ENCODE measurements around the gene NOX3.
"Not testable (repeated sequence)": the region's sequence is repeated elsewhere in the genome, so short reads cannot be mapped to it uniquely, and the experiment has no call there.

NOX3 gene, protein sequence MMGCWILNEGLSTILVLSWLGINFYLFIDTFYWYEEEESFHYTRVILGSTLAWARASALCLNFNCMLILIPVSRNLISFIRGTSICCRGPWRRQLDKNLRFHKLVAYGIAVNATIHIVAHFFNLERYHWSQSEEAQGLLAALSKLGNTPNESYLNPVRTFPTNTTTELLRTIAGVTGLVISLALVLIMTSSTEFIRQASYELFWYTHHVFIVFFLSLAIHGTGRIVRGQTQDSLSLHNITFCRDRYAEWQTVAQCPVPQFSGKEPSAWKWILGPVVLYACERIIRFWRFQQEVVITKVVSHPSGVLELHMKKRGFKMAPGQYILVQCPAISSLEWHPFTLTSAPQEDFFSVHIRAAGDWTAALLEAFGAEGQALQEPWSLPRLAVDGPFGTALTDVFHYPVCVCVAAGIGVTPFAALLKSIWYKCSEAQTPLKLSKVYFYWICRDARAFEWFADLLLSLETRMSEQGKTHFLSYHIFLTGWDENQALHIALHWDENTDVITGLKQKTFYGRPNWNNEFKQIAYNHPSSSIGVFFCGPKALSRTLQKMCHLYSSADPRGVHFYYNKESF

GRCh38 chr6:155455766-155456165 is at the start of gene NOX3:
Gene NOX3, minus strand, starts transcription at chr6:155455839. Its CDS starts 39 bp downstream, at chr6:155455800.
- no peak for DNase-seq (ENCODE audit: low spot score)

DNA sequence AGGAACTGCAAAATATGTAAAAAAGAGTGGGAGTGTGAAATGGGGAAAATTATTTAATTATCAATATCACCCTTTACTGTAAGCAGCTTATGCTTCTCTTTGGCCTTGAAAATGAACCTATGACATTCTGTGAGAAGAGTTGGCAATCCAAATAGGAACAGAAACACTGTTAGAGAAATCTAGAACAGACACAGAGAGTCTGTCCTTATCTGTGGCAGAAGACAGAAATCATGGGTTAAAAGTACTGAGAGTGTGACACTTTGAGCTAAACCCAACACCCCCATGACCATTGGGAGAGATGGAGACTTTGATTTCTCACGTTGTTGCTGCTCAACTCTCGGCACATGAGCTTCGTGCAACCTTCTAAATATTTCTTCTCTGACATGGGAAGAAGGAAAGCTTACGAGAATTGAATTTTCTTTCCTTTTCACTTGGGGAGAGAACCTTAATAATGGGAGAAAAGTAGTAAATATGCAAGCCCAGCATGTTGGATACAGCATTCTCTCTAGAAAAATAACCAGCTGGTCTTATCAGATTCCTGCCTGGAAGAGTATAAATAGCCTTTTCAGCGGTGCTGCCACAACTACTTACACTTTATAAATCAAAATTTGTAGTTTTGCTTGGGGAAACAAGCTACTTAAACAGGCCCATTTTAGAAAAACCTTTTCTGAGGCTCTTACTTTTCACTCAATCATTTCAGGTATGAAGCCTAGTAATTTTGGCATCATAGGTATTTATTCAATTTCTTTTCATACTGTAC is 49.4 kb upstream of the NOX3 start:
- DNase-seq (ENCODE audit: low spot score), result no peak

- no peak for DNase-seq (ENCODE audit: low spot score)
These were observed 46.8 kb upstream of the NOX3 start for GRCh38 chr6:155502393-155502792.

DNA sequence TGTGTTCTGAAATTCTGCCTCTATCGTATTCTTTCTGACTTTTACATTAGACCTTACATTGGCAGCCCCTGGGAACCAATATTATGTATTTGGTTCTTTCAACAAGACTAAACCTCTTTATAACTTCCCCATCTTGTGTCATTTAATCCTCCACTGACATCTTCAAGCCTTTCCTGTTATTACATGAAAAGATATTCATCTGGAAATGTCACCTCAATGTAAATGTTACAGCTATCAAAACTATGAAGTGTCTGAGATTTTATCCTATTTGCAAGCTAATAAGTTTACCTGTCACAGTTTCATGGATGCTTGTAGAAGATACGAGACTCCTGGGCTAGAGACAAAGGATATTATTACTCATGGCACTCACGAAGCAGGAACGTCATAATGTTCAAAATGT is 43.9 kb upstream of the NOX3 start:
- no peak for DNase-seq (ENCODE audit: low spot score)

- DNase-seq (ENCODE audit: low spot score), result no peak
These were observed 42.7 kb upstream of the NOX3 start for GRCh38 chr6:155498370-155498769.

DNA sequence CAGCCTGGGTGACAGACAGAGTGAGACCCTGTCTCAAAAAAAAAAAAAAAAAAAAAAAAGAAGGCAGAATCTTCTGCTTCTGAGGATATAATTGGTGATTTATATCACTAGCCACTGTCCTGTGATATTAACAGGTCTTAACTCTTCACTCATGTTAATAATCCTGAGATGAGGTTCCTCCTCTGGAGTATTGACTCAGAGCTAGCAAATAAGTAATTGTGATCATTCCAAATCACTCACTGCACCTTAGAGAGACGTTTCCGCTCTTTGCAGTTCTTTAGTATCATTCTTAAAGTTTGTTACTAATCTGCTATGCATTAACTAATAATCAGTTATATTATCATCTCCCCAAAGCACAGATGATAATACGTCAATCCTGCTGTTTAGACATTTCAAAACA is 41.6 kb upstream of the NOX3 start:
- DNase-seq (ENCODE audit: low spot score), result no peak

GRCh38 chr6:155495011-155495768 is 39.6 kb upstream of the NOX3 start:
- DNase-seq (ENCODE audit: low spot score), result peak; percentile 77

DNA sequence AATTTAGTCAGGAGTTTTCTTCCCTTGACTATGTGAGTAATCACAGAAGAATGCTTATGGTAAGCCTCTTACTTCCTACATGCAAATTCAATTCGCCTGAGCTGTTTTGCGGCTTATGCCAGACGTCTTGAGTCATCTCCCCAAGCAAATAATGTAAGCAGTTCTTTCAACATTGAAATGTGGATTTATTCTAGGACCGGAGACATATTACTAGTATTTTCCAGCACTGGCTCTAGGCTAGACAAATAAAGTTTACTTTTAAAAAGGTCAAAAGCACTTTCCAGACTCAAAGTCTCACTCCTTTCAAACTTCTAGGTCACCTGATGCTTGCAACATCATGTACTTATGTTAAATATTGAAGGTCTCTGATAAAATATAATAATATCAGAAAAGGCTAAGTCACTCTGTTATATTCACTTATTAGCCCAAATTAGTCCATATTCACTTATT is 38.1 kb upstream of the NOX3 start:
- DNase-seq (ENCODE audit: low spot score), result peak; percentile 81

GRCh38 chr6:155493026-155493693 is 37.5 kb upstream of the NOX3 start:
- no peak for DNase-seq (ENCODE audit: low spot score)

DNA sequence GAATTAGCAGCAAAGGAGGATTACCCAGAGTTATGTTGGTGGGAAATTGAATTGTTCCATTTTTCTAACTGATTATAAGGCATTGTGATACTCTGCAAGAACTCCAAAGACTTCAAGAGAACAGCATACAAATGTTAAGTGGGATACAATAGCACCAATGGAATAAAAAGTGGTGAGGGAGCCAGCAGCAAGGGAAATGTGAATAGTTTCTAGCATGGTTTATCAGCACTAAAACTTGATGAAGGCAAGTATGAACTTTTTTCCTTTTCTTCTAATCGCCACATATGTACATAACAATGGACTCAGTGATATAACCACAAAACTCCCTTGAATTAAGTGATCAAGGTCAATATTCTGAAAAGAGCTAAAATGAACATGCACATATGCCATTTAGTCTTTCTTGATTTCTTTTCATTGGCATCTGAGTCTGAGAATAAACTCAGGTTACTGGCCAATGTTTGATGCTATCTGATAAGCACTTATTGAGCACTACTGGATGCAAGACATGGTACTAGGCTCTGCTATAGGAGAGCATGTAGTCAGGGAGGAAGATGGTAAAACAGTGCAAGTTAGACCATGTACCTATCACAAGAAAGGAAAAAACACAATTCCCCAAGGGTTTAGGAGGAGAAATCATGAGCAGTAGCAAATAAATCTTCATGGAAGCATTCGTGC is 36.6 kb upstream of the NOX3 start:
- no peak for DNase-seq (ENCODE audit: low spot score)

GRCh38 chr6:155491421-155491820 is 35.8 kb upstream of the NOX3 start:
- DNase-seq (ENCODE audit: low spot score), result no peak

GRCh38 chr6:155488197-155488596 is 32.6 kb upstream of the NOX3 start:
- DNase-seq (ENCODE audit: low spot score), result not testable (repeated sequence)

GRCh38 chr6:155487371-155488130 is 31.9 kb upstream of the NOX3 start:
- DNase-seq (ENCODE audit: low spot score), result no peak

DNA sequence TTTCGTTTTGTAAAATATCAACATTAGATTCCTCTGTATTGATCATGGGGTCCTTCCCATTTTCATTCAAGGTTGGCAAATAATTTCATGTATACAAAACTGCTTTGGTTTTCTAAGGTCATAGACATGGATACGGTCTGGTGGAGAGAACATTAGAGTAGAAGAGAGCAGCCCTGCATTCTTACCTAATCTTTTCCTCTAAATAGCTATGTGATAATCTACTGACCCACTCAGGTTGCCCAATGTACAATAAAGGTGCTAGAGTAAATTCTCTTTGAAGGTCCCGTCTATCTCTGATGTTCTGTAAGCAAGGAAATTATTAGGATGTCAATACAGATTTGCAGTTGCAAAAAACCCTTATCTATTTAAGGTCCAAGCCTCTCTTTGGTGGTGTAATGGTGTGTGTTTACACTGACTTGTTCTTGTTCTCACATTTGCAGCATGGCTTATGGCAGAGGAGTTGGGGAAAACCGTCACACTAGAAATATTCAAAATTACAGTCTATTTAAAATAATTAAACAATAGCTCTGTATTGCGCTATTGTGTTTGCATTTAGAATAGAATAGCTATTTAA is 31.2 kb upstream of the NOX3 start:
- no peak for DNase-seq (ENCODE audit: low spot score)

GRCh38 chr6:155485756-155486155 is 30.1 kb upstream of the NOX3 start:
- no peak for DNase-seq (ENCODE audit: low spot score)

DNA sequence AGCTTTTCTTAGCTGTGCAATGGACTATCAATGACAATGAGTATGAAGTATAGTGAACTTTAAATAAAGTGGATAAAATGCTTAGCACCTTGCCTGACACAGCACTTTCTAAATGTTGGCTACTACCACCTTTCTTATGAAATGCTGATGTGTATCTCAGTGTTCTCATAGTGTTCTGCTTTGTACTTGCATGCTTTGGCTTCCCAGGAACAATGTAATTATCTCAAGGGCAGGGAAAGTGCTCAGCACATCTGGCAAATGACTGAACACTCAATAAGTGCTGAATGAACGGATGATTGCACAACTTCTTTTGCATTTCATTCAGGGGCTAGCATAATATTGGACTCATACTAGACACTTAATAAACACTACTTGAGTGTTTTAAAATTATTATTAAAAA is 28.2 kb upstream of the NOX3 start:
- no peak for DNase-seq (ENCODE audit: low spot score)

DNA sequence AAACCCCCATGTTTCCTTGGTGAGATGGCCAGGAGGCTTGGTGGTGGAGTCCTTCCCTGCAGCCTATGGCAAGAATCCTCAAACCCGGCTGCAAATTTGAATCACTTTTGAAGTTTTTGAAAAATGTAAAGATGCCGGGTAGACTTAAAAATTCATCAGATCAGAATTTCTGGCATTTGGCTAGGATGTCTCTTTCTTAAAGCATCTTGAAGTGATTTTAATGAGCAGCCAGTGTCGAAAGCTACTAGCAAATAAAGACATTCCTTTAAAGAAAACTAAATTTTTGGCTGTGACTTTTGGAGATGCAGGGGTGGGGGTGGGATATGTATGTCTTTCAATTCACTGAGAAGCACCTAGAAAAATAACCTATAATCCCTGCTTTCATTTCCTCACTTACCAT is 25.6 kb upstream of the NOX3 start:
- DNase-seq (ENCODE audit: low spot score), result peak; percentile 13

DNA sequence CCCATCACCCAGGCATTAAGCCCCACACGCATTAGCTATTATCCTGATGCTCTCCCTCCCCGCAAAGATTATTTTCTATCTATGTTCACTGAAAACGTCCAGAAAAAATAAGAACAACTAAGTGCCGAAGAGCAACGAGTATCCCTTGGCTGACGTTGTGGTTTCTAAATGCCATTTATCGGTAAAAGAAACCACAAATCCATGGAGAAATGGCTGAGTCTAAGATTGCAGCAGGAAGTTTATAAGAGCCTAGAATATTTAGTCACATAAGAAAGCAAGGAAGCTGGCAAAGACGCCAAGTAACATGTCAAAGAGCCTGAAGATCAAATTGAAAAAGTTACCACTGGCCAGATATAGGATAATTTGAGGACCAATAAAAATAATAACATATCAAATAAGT is 18.1 kb upstream of the NOX3 start:
- no peak for DNase-seq (ENCODE audit: low spot score)

DNA sequence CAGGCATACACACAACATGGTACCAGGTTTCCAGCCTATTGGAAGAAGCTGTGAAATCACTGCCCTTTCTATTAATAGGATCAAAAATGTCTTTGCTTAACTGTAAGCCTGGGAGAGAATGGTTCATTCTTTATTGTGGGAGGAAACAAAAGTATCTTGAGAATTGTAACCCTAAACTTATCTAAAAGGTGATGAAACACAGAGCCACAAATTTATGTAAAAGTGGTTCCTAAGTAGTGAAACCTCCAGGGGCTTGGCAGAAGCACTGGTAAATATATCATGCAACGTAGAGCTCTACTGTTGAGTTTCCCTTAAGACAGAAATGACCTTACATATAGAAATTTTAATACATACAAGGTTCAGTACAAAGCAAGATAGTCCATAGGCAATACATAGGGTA is 17.2 kb upstream of the NOX3 start:
- no peak for DNase-seq (ENCODE audit: low spot score)
